Esophagus muscularis mucosa (tissue), 4 donors: Measurements from ENCODE around the gene LRRC43. TPM values are rescaled to one million over a fixed set of nuclear protein-coding genes. Genes with fewer than 3 reads are reported as not detected.
"Not testable (repeated sequence)": the region's sequence is repeated elsewhere in the genome, so short reads cannot be mapped to it uniquely, and the experiment has no call there.

ENCODE experiments used
- DNase-seq: peaks from one replicate; pipeline ENCODE4 v3.0.0-alpha.2; 2017; ENCODE audit errors: extremely low spot score
- H3K27ac ChIP-seq, 4 donors: fragments of 200-600 bp; sonication (generic); replicated peaks in 1 of 4; 1 replicate in 3 of 4; 2 replicates in 1 of 4; pipeline ENCODE4 v1.5.1; 2016 to 2019; ENCODE audit warnings: mild to moderate bottlenecking in 1 of 4
- H3K27me3 ChIP-seq, 4 donors: fragments of 200-600 bp; sonication (generic); one replicate each; pipeline versions ENCODE4 v1.5.1 to v1.6.0; 2016 to 2019
- H3K36me3 ChIP-seq, 4 donors: fragments of 200-600 bp; sonication (generic); one replicate each; pipeline ENCODE4 v1.5.1; 2016 to 2019
- H3K4me1 ChIP-seq, 4 donors: fragments of 200-600 bp; sonication (generic); one replicate each; pipeline ENCODE4 v1.5.1; 2016 to 2019
- H3K4me3 ChIP-seq, 4 donors: fragments of 200-600 bp; sonication (generic); 1 replicate in 2 of 4; 2 replicates in 2 of 4; pipeline ENCODE4 v1.5.1; 2016 to 2019; ENCODE audit warnings: mild to moderate bottlenecking in 4 of 4, moderate library complexity in 1 of 4
- H3K9me3 ChIP-seq, 4 donors: fragments of 200-600 bp; sonication (generic); 1 replicate in 3 of 4; 2 replicates in 1 of 4; pipeline ENCODE4 v1.5.1; 2016 to 2019
- CTCF ChIP-seq, 3 experiments: fragments of 200-600 bp in 2 of 3; fragments of 450-650 bp in 1 of 3; sonication (generic) in 2 of 3; IDR thresholded peaks; one replicate each; pipeline ENCODE4 v1.5.1; 2017 to 2019; ENCODE audit warnings: antibody characterized with exemption in 3 of 3, mild to moderate bottlenecking in 2 of 3, moderate library complexity in 1 of 3
- EP300 ChIP-seq: sonication (generic); formaldehyde crosslinking; IDR thresholded peaks from one replicate; pipeline ENCODE4 v1.6.1; 2017; ENCODE audit warnings: antibody characterized with exemption
- POLR2A ChIP-seq: fragments of 450-650 bp; IDR thresholded peaks from one replicate; pipeline ENCODE4 v1.6.1; 2017; ENCODE audit warnings: antibody characterized with exemption, moderate library complexity, mild to moderate bottlenecking, low read depth
- POLR2AphosphoS5 ChIP-seq, 2 donors: sonication (generic); formaldehyde crosslinking; IDR thresholded peaks; one replicate each; pipeline ENCODE4 v1.6.1; 2017; ENCODE audit warnings: antibody characterized with exemption in 2 of 2
- WGBS: methylation state at CpG from one replicate; pipeline ENCODE4 v1.1.5; 2018; 5-methylcytosine and 5-hydroxymethylcytosine counted together
- intact Hi-C: fragments of 100-400 bp; cut with DNase I; formaldehyde crosslinking; loops from one replicate; pipeline ENCODE4 v1.15.1; 2023
- total RNA-seq, 4 donors: library from RNA; depleted of rRNA; stranded (reverse); fragments of >200 nt; gene quantifications; one replicate each; pipeline versions ENCODE4 v1.1.0 to v1.2.1, GENCODE V29; 2016

Gene LRRC43
- total RNA-seq, 4 donors from 2014 or later: 0.99 to 2.5 (median 1.3) TPM; not detected in 1

- no peaks in the 10 kb centered on the region for H3K4me1 ChIP-seq
- H3K36me3 ChIP-seq: no peaks in the 10 kb centered on the region
- peaks cover 0 to 17% (median 0%) of the 10 kb centered on the region in 4 donors for H3K27me3 ChIP-seq
- no peak for DNase-seq
- H3K4me3 ChIP-seq: no peak overlapping the region
- intact Hi-C loops: no loop called here
- H3K27ac ChIP-seq: no peak overlapping the region
- WGBS: 78% methylated on average over 10 of the region's 17 CpGs
- TF ChIP-seq POLR2AphosphoS5 (IDR thresholded peaks at IDR 0.05) (no peak), POLR2A (no peak), CTCF (IDR thresholded peaks at IDR 0.05) (no peak), EP300 (no peak)
- no peaks in the 10 kb centered on the region for H3K9me3 ChIP-seq
Observed at GRCh38 chr12:122172262-122172939, 10.5 kb upstream of the LRRC43 start.

DNA sequence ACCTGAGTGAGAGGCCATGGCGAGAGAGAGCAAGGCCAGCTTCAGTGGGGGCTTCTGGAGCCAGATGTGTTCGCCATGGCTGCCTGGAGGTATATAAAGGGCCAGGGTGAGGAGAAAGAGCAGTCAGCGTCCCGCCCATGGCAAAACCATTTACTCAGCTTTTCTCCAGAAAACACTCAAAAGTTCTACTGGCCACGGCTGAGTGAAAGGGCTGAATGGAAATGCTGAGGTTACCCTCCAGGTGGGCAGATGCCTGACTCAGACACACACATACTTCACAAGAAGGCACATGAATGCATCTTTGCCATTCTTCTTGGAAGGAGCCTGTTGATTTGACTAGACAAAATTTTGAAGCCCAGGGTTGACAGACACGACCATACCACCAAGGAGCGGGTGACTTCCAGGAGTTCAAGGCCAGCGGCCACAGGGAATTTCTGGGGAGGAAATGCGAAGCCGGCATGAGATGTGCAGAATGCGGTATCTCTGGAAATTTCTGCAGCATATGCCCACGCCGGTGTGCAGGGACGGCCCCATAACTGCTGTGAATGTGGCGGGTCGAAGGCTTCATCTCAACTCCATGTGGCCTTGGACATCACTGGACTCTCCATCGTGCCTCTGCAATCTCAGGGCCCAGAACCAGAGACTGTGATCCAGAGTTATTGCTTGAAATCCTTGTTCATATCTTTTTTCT lies 8.6 kb upstream of the LRRC43 start, which contains the start of gene IL31:
Gene IL31, minus strand, starts transcription at position 67 of the 691 bp plus-strand sequence. Its CDS starts 49 bp downstream, at position 18.
- H3K27ac ChIP-seq: no peak within 1 kb of the TSS
- DNase-seq: peak; percentile 86
- 93% methylated on average over 17 of the region's 17 CpGs for WGBS
- TF ChIP-seq CTCF (IDR thresholded peaks at IDR 0.05) (no peak), POLR2AphosphoS5 (IDR thresholded peaks at IDR 0.05) (no peak), POLR2A (no peak), EP300 (no peak)
- H3K36me3 ChIP-seq: no peaks in the 10 kb centered on the region
- H3K4me1 ChIP-seq: no peaks in the 10 kb centered on the region
- H3K27me3 ChIP-seq: peaks cover 0 to 16% (median 0%) of the 10 kb centered on the region in 4 donors
- H3K9me3 ChIP-seq: no peaks in the 10 kb centered on the region
- intact Hi-C loops: no loop called here
- no peak within 1 kb of the TSS for H3K4me3 ChIP-seq

DNA sequence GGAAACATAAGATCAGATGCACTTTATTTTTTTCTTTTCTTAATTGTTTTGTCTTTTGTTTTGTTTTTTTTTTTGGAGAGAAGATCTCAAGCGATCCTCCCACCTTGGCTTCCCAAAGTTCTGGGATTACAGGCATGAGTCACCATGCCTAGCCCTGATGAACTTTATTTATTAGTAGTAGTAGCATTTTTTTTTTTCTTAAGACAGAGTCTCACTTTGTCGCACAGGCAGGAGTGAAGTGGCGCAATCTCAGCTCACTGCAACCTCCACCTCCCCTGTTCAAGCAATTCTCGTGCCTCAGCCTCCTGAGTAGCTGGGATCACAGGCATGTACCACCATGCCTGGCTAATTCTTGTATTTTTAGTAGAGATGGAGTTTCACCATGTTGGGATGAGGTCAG lies 6.5 kb upstream of the LRRC43 start:
- H3K27ac ChIP-seq, DNase-seq, H3K9me3 ChIP-seq, H3K4me3 ChIP-seq, intact Hi-C loops, H3K36me3 ChIP-seq, H3K27me3 ChIP-seq, H3K4me1 ChIP-seq: not testable (repeated sequence)
- 96% methylated on average over 4 of the region's 4 CpGs for WGBS

DNA sequence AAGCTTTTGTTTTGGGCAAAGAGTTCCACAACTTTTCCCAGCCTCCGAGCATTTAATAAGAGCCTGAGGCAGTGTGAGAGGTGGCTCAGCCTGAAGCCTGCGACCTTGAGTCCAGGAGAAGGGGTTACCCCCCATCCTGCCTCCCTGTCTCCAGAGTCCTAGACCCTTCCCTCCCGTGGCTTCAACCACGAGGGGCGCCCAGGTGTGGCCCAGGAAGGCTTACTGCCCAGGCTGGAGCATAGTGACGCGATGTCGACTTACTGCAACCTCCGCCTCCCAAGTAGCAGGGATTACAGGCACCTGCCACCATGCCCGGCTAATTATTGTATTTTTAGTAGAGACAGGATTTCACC lies 641 bp downstream of the LRRC43 start:
- H3K4me3 ChIP-seq: peak overlapping the region; percentile 55 to 65 (median 61)
- peaks cover 0 to 13% (median 12%) of the 10 kb centered on the region in 4 donors for H3K4me1 ChIP-seq
- intact Hi-C loops: no loop called here
- WGBS: 89% methylated on average over 9 of the region's 10 CpGs
- TF ChIP-seq POLR2AphosphoS5 (IDR thresholded peaks at IDR 0.05) (no peak), CTCF (IDR thresholded peaks at IDR 0.05) (no peak), POLR2A (no peak), EP300 (no peak)
- no peak overlapping the region for H3K27ac ChIP-seq
- no peaks in the 10 kb centered on the region for H3K36me3 ChIP-seq
- H3K9me3 ChIP-seq: no peaks in the 10 kb centered on the region
- DNase-seq: no peak
- peaks cover 0 to 9% (median 0%) of the 10 kb centered on the region in 4 donors for H3K27me3 ChIP-seq

GRCh38 chr12:122184517-122184916 lies 1.6 kb downstream of the LRRC43 start:
- DNase-seq: no peak
- intact Hi-C loops: no loop called here
- H3K9me3 ChIP-seq: no peaks in the 10 kb centered on the region
- TF ChIP-seq EP300 (no peak), CTCF (IDR thresholded peaks at IDR 0.05) (no peak), POLR2AphosphoS5 (IDR thresholded peaks at IDR 0.05) (no peak), POLR2A (no peak)
- H3K4me1 ChIP-seq: peaks cover 0 to 13% (median 12%) of the 10 kb centered on the region in 4 donors
- no peaks in the 10 kb centered on the region for H3K36me3 ChIP-seq
- no peak overlapping the region for H3K27ac ChIP-seq
- 81% methylated on average over 14 of the region's 18 CpGs for WGBS
- no peak overlapping the region for H3K4me3 ChIP-seq
- H3K27me3 ChIP-seq: peaks cover 0 to 9% (median 0%) of the 10 kb centered on the region in 4 donors
